NCI-H774 (cell line): ENCODE results near the gene MGAT5.
"Not testable (repeated sequence)": the region's sequence is repeated elsewhere in the genome, so short reads cannot be mapped to it uniquely, and the experiment has no call there.

ENCODE experiments used
- DNase-seq: peaks from one replicate; lab custom pipeline; 2025; lab: John Stamatoyannopoulos, UW

Gene MGAT5

DNA sequence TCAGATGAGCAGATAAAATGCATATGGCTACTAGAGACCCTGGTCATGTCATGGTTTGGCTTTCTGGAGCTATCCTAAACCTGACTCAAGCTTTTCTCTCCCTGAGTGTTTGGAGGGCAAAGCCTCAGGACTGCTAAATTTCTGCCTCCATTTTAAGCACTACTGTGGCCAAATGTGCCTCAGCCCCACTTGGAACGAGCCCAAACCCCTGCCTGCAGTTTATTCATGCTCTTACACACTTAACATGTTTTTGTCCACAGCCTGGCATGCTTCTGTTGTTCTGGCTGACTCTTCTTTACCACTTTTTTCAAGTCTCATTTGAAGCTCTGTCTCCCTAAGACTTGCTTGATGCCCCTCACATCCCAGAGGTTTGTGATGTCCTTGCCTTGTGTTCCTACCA is 24.7 kb downstream of the MGAT5 start:
- DNase-seq: no peak

GRCh38 chr2:134279417-134279816 is 25.5 kb downstream of the MGAT5 start:
- no peak for DNase-seq

GRCh38 chr2:134280231-134280630 is 26.4 kb downstream of the MGAT5 start:
- DNase-seq: no peak

DNA sequence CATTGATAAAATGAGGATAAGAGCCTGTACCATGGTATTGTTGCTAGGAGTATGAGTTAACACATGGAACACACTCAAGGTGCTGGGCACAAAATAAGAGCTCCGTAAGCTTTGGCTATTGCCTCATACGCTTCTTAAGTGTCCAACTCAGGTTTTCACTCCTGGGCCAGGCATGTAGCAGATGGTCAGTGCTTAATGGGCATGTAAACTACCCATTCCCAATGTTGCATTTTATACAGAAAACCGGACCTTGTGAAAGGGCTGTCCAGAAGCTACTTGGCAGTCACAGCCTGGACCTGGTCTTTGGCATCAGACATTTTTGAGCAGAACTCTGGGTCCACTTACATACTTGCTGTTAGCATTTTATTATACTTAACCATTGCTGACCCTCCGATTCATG is 26.9 kb downstream of the MGAT5 start:
- DNase-seq: no peak

GRCh38 chr2:134281815-134282419 is 28.0 kb downstream of the MGAT5 start:
- no peak for DNase-seq

DNA sequence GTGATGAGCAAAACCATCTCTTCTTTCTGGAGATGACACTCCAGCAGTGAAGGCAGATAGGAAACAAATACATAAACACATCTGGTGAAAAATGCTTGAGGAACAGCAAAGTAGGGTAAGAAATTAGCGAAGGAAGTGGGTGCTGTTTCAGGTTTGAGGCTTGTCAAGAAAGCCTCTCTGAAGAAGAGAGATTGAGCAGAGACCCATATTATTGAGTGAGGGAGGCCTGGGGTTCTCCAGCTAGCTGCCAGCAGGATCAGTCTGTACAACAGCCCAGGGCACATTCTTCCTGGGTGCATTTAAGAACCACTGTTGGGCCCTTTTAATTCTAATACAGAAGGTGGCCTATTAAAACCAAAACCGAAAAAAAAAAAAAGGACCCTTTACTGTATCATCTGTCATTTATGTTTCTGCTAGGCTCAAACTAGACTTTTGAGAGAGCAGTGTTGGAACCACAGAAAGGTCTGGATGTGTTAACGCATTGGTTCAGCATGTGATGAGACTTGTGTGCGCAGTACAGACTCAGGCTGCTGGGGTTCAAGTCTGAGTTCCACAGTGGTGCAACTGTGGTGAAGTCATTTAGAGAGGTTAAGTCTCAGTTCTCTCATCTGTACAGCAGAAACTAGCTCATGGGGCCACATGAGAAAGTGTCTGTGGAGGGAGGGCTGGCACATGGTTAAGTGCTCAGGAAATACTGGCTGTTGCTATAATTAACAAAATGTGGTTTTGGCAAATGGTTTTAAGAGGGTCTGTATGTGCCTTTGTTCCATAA is 28.9 kb downstream of the MGAT5 start:
- DNase-seq: no peak

DNA sequence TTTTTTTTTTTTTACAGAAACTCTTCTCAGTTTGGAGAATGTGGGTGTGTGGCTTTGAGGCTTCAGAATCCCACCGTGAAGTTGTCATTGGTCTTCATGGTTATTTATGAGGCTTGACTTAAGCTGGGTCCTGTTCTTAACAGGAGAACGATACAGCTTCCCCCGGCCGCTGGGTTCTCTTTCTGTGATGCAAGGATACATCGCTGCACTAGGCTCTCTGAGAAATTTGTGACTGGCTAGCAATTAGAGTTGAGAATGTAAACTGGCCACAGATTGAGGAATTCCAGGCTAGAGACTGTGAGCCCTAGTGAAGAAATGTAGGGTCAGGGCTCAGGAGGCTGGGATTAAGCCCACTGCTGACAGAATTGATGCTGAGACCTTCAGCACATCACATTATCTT is 29.8 kb downstream of the MGAT5 start:
- no peak for DNase-seq

GRCh38 chr2:134284119-134284670 is 30.3 kb downstream of the MGAT5 start:
- no peak for DNase-seq

DNA sequence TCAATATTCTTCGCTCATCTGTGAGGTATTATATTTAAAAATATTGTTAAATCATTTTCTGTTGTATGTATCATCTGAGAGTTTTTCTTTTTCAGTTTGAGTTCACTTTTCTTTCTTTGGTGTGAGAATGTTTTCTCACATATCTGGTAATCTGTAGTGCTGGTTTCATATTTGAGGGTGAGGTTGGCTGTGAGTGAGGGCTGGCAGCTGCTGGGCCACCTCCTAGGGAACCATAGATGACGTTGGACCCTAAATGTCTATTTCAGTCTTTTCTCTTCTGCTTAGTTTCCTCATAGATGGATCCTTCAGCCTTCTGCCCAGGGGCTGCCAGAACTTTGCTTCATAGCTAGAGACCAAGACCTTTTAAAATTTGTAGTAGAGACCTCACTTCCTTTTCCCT is 33.5 kb downstream of the MGAT5 start:
- DNase-seq: no peak

GRCh38 chr2:134288814-134289213 is 34.9 kb downstream of the MGAT5 start:
- no peak for DNase-seq

- no peak for DNase-seq
These were observed 35.4 kb downstream of the MGAT5 start for GRCh38 chr2:134289225-134289624.

DNA sequence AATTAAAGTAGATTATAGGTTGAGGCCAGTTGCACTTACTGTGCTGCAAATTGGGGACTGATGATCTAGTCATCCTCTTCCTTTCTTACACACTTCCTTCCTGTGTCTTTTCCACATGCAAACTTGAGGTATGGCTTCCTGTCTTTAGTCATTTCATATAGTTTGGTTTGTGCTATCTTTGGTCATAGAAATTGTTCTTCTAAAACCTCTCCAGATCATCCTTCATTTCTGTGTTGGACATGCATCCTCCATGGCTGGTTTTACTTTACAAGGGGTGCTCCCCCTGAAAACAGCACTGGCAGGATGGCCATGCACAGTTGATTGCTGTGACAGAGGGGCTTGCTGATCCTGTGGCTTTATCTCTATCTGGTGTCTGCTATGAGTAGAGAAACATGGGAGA is 36.5 kb downstream of the MGAT5 start:
- DNase-seq: no peak

DNA sequence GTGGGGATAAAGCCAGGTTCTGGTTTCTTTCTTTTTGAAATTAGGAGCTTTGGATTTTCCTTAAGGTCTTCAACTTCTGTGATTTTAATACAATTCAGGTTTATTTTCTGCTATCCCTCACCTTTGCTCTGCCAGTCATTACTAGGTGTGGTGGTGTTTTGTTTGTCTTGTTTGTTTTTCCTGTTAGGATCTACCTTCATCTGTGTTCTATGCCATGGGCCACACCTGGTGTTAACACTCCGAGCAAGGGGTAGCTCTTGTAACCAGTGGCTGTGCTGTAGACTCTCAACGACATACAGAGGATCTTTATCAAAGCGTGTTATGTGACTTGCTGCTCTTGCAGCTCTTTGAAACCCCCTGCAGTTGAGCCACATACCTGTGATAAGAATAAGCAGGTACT is 38.6 kb downstream of the MGAT5 start:
- DNase-seq: no peak

DNA sequence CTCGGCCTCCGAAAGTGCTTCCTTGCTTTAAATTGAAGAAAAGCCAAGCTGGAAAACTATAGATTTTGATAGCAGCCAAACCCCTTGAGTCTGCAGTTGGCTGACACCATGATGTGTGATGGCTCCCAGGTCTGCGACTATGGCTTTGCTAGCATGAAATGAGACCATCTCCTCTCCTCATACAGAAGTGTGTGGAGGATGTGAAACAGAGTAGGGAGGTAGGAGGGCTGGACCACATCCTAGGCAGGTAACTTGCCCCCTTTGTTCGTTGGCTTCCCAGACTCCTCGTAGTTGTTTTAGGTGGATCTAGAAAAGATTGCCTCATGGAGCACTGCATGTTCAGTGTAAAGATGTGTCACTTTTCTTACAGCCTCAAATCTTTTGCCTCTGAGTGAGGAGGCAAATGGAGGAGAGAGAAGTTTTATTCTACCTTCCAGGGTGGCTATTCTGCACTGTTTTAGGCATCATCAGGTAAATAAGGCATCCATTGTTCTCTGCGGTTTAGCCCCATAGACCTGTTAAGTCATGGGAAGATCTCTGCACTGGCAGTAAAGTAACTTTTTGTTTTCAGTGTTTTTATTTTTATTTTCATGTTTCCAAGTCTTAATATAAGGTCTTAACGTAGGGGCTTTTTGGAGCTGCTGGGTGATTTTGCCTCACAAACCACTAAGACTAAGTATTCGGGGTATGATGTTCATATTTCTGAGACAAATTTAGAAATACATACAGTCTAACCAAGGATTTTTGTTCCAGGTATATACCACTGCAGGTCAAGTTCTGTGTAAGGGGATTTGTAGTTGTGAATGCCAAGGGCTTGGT is 40.1 kb downstream of the MGAT5 start:
- DNase-seq: no peak

- not testable (repeated sequence) for DNase-seq
These were observed 40.7 kb downstream of the MGAT5 start for GRCh38 chr2:134294598-134294997.

DNA sequence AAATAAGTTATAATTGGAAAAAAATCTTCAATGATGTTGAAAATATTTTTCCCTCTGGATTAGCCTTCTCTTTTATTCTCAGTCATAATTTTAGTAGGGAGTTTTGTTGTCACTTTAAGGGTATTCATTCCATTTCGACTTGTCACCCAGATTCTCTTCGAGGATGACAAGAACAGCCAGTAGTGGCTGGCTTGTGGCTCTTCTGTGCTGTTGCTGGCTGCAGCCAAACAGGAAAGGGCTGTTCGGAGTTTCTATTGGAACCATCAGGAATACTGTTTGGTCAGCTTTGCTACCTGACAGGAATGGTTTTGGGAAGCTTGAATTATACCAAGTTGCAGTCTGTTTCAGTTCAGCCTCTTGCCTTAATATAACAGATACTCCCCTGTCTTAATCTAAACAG is 41.6 kb downstream of the MGAT5 start:
- DNase-seq: no peak

- no peak for DNase-seq
These were observed 42.4 kb downstream of the MGAT5 start for GRCh38 chr2:134296301-134296700.

DNA sequence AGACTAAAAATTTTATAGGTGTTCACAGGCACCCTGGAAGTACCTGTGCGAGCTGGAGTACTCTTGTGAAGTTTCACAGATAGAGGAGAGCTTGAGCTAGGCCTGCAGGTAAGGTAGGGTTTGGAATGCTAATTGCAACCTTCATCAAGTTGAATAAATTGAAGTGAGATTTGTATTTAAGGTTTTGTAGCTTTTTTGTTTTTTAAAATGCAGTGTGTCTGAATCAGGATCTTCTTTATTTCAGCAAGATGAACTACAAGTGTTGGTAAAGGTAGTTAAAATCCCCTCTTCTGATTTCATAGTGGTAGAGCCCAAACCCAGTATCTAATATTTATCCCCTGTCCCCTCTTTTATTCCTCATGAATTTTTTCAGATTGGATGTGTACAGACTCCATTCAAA is 45.5 kb downstream of the MGAT5 start:
- DNase-seq: no peak

DNA sequence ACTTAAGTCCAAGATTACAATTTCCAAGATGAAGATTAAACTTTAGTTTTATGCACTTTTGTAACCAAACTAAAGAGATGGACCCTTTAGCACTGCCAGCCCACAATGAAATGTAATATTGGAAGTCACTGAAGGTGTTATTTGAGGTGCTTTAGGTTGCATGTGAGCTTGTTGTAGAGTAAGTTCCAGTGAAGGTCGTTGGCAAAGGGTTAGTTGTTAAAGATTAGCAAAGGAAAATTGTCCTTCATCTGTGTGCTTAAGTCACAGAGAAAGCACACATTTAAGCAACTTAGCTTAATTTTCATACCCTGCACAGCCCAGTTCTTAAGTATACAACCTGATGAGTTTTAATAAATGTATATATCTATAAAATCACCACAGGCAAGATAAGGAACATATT is 46.7 kb downstream of the MGAT5 start:
- DNase-seq: no peak

DNA sequence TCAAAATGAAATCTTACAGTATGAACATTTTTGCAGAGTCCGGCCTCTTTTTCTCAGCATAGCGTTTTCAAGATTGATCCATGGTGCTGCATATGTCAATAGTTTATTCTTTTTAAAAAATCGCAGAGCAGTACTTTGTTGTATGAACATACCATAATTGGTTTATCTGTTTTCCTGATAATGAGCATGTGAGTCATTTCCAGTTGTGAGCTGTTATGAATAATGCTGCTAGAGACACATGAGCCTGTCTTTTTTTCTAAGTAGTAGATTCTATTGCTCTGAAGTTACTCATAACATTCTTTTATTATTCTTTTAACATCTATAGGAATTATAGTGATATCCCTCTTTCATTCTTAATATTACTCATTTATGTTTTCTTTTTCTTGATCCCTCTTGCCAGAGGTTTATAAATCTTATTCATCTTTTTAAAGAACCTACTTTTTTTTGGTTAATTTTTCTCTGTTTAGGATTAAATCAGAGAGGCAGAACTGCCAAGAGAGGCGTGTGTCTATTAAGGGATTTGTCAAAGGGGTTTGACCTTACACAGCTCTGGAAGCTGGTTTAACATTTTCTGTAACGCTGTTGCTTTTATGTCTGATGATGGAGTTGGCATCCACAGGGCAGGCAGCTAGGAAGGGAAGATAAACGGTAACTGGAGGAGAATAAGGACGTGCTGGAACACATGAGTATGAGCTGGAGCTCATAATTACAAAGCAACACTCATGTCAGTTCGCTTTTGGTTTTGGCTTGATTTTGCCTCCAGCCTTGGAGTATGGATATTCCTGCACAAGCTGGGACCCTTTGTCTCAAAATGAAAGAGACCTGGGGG is 47.4 kb downstream of the MGAT5 start:
- no peak for DNase-seq

DNA sequence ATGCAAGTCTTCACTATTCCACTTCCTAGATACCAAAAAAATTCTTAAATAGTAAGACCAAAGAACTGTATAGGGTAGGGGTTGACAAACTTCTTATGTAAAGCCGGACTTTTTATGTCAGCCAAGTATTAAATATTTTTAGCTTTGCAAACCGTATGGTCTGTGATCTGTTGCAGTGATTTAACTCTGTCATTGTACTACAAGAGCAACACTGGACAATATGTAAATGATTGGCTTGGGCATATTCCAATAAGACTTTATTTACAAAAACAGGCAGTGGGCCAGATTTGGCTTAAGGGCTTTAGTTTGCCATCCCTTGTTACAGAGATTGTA is 48.0 kb downstream of the MGAT5 start:
- no peak for DNase-seq
